Testis (tissue), 3 donors: Measurements from ENCODE around the gene IGSF11. TPM values are rescaled to one million over a fixed set of nuclear protein-coding genes. Genes with fewer than 3 reads are reported as not detected.

Experiments used
- DNase-seq: peaks from one replicate; pipeline ENCODE4 v3.0.0-alpha.2; 2019
- H3K27ac ChIP-seq, 2 donors: fragments of 200-600 bp; sonication (generic); one replicate each; pipeline ENCODE4 v1.5.1; 2019
- H3K27me3 ChIP-seq: fragments of 200-600 bp; sonication (generic); one replicate; pipeline ENCODE4 v1.5.1; 2019
- H3K36me3 ChIP-seq: fragments of 200-600 bp; sonication (generic); one replicate; pipeline ENCODE4 v1.5.1; 2017; ENCODE audit warnings: low read depth; ENCODE audit errors: missing control alignments
- H3K4me1 ChIP-seq: fragments of 200-600 bp; sonication (generic); one replicate; pipeline ENCODE4 v1.5.1; 2019
- H3K4me3 ChIP-seq, 2 donors: fragments of 200-600 bp; sonication (generic); one replicate each; pipeline ENCODE4 v1.5.1; 2017 to 2019
- H3K9me3 ChIP-seq: fragments of 200-600 bp; sonication (generic); one replicate; pipeline ENCODE4 v1.5.1; 2017
- POLR2A ChIP-seq: fragments of 450-650 bp; IDR thresholded peaks from one replicate; pipeline ENCODE4 v1.6.1; 2017; ENCODE audit warnings: antibody characterized with exemption, mild to moderate bottlenecking, moderate library complexity
- WGBS, 2 donors: methylation state at CpG; one replicate each; pipeline ENCODE4 v1.1.5; 2018; 5-methylcytosine and 5-hydroxymethylcytosine counted together
- intact Hi-C: fragments of 100-400 bp; cut with DNase I; formaldehyde crosslinking; loops from one replicate; pipeline ENCODE4 v1.15.1; 2023; ENCODE audit warnings: low total_unique reads
- polyA plus RNA-seq: library from polyadenylated mRNA; stranded (reverse); fragments of 350-450 nt; fragmentation: Illumina TruSeq; extraction: RNeasy Lipid Tissue Mini Kit (QIAGEN cat#74804); gene quantifications from one replicate; pipeline ENCODE4 v1.2.3, GENCODE V29; 2014; ENCODE audit warnings: low read depth, low replicate concordance; ENCODE audit not compliant: insufficient read depth
- total RNA-seq, 2 donors: library from RNA; depleted of rRNA; stranded (reverse); fragments of >200 nt; gene quantifications; one replicate each; pipeline ENCODE4 v1.2.3, GENCODE V29; 2016
- TF ChIP-seq, protein P1 (sequence below), 3 experiments: fragments of 450-650 bp in 2 of 3; fragments of 200-600 bp in 1 of 3; sonication (generic) in 1 of 3; IDR thresholded peaks; one replicate each; pipeline ENCODE4 v1.5.1; 2016 to 2019; ENCODE audit warnings: antibody characterized with exemption in 3 of 3, mild to moderate bottlenecking in 2 of 3, moderate library complexity in 1 of 3

The IGSF11 gene
- total and polyA plus RNA-seq, 3 donors from 2014 or later = 80.0 to 105 (median 99.1) TPM

DNA sequence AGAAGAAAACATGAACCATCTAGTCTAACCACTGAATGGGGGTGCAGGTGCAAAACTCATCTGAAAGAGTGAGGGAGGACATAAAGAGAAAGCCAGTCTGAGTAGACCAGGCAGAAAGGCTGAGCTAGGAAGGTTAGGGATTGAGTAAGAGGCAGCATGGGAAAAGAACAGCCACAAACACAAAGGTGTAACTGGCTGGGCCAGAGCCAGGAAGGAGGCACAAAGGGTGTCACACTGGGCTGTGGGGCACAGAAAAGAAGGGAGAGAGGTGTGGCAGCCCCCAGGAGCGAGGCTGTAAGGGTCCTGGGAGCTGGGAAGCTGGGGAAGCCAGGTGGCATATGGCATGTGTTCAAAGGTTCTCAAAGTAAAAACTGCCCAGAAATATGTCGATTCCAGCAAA lies 18.7 kb downstream of the IGSF11 start:
- H3K4me1 ChIP-seq = peaks cover 6% of the 10 kb centered on the region
- WGBS, 2 donors = 83 to 90% methylated on average over 2 of the region's 2 CpGs
- no peaks in the 10 kb centered on the region for H3K27me3 ChIP-seq
- TF ChIP-seq, protein P1, sequence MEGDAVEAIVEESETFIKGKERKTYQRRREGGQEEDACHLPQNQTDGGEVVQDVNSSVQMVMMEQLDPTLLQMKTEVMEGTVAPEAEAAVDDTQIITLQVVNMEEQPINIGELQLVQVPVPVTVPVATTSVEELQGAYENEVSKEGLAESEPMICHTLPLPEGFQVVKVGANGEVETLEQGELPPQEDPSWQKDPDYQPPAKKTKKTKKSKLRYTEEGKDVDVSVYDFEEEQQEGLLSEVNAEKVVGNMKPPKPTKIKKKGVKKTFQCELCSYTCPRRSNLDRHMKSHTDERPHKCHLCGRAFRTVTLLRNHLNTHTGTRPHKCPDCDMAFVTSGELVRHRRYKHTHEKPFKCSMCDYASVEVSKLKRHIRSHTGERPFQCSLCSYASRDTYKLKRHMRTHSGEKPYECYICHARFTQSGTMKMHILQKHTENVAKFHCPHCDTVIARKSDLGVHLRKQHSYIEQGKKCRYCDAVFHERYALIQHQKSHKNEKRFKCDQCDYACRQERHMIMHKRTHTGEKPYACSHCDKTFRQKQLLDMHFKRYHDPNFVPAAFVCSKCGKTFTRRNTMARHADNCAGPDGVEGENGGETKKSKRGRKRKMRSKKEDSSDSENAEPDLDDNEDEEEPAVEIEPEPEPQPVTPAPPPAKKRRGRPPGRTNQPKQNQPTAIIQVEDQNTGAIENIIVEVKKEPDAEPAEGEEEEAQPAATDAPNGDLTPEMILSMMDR (IDR thresholded peaks at IDR 0.05) = no peak
- TF ChIP-seq POLR2A = no peak
- intact Hi-C loops = no loop called here
- no peak overlapping the region for H3K4me3 ChIP-seq
- no peak for DNase-seq
- H3K36me3 ChIP-seq = no peaks in the 10 kb centered on the region
- H3K27ac ChIP-seq = no peak overlapping the region
- H3K9me3 ChIP-seq = no peaks in the 10 kb centered on the region

DNA sequence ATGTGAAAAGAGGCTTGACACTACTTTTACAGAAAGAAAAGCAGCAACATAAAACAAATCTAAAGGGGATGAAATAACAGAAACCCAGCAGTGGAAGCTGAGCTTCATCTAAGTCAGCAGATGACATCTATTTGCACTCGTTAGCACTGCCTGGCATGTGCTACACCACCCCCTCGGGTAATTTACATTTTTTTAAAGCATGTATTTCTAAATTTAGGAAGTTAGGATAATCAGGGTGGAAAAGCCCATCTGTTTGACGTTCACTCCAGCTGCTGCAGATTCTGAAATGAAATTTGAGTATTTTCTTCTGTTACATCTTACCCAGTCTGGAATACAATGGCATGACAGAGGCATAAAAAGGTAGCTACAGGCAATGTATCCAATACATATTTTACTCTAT lies 20.7 kb downstream of the IGSF11 start:
- no peaks in the 10 kb centered on the region for H3K36me3 ChIP-seq
- no peak for TF ChIP-seq POLR2A
- TF ChIP-seq, protein P1 (IDR thresholded peaks at IDR 0.05) = no peak
- no peaks in the 10 kb centered on the region for H3K27me3 ChIP-seq
- no peak overlapping the region for H3K27ac ChIP-seq
- H3K4me3 ChIP-seq = no peak overlapping the region
- intact Hi-C loops = no loop called here
- no peaks in the 10 kb centered on the region for H3K9me3 ChIP-seq
- H3K4me1 ChIP-seq = peaks cover 4% of the 10 kb centered on the region
- no peak for DNase-seq
- 53 to 74% methylated on average over 3 of the region's 3 CpGs for WGBS, 2 donors

DNA sequence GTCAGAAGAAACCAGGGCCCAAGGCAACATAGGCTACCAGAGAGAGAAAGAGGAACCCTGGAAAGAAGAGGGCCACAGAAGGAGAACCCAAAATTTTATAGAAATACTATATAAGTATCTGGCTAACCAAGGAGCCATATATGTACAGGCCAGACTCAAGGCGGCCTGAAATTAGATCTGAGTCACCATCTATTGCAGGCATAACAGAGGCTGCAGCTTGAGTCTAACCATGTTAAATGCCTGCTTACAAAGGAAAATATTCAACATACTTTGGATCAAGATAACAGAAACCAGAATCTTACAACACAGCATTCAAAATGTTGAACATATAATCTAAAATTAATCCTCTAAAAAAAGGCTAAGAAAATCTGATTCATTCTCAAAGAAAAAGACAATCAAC lies 23.1 kb downstream of the IGSF11 start:
- intact Hi-C loops = no loop called here
- Histone ChIP-seq H3K4me1 (no peaks in the 10 kb centered on the region), H3K9me3 (no peaks in the 10 kb centered on the region), H3K4me3 (no peak overlapping the region), H3K36me3 (no peaks in the 10 kb centered on the region), H3K27ac (no peak overlapping the region), H3K27me3 (no peaks in the 10 kb centered on the region)
- TF ChIP-seq, protein P1 (IDR thresholded peaks at IDR 0.05) = no peak
- TF ChIP-seq POLR2A = no peak
- 88 to 97% methylated on average over 1 of the region's 1 CpG for WGBS, 2 donors
- DNase-seq = no peak

DNA sequence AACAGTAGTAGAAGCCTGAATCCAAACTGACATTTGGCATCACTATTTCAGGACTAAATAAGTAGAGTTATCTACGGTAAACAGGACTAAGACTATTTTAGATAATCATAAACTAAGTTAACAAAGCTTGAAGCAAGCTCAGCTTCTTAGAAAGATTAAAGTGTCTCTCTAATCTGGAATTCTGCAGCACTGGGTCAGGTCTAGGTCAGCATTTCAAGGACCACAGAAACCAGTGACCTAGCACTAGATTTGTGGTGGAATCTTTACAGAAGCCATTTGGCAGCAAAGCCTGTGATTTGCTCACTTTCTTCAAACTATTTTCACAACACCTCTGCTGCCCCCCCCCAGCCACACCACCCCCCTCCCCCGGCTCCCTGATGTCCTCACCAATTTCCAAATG lies 37.5 kb downstream of the IGSF11 start:
- Histone ChIP-seq H3K36me3 (no peaks in the 10 kb centered on the region), H3K27me3 (no peaks in the 10 kb centered on the region), H3K4me1 (peaks cover 7% of the 10 kb centered on the region), H3K9me3 (no peaks in the 10 kb centered on the region), H3K4me3 (no peak overlapping the region), H3K27ac (peak overlapping the region in 1 of 2 donors; percentile 38)
- intact Hi-C loops = no loop called here
- DNase-seq = no peak
- 53 to 76% methylated on average over 2 of the region's 2 CpGs for WGBS, 2 donors
- TF ChIP-seq, protein P1 (IDR thresholded peaks at IDR 0.05) = no peak
- no peak for TF ChIP-seq POLR2A

DNA sequence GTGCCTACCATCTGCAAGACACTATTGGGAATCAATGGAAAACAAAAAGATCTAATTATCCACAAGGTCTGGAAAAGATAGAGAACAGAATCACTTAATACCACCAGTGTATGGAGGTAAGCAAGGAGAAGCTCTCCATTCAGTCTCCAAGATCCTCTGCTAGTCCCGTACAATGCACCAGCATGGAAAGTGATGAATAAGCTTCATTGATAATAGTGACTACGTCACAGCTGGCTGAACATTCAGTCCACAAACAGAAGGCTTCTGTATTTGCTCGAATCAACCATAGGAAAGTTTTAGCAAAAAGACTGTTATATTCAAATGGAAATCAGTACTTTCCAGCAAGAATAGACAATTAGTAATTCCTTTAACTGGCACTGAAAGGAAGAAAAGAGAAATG lies 42.9 kb downstream of the IGSF11 start:
- peak overlapping the region; percentile 60 to 76 for H3K27ac ChIP-seq
- peak; percentile 82 for DNase-seq

More for the DNA sequence above, 42.9 kb downstream of the IGSF11 start:
- 39 to 53% methylated on average over 3 of the region's 3 CpGs for WGBS, 2 donors
- intact Hi-C loops = no loop called here
- Histone ChIP-seq H3K27me3 (no peaks in the 10 kb centered on the region), H3K36me3 (no peaks in the 10 kb centered on the region), H3K9me3 (no peaks in the 10 kb centered on the region), H3K4me1 (peaks cover 38% of the 10 kb centered on the region), H3K4me3 (no peak overlapping the region)
- TF ChIP-seq, protein P1 (IDR thresholded peaks at IDR 0.05) = no peak
- no peak for TF ChIP-seq POLR2A
